ENCODE results near the gene INSIG1.

INSIG1 gene

DNA sequence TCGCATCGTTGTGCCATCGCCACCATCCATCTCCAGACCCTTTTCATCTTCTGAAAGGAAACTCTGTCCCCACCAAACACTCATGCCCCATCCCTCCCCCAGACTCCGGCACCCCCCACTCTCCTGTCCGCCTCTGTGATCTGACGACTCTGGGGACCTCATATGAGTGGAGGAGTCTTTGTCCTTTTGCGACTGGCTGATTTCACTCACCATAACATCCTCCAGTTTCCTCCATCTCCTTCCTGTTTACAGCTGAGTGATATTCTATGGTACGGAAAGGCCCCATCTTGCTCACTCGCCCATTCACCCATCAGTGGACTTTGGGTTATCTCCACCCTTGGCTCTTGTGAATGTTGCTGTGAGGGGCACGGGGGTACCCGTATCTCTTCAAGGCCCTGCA lies 11.8 kb upstream of the INSIG1 start:
- Histone ChIP-seq H3K4me2 (ENCODE audit: low read depth, low read length) (no peak overlapping the region), H3F3A (ENCODE audit: insufficient read depth, low read length) (no peaks in the 10 kb centered on the region), H4K20me1 (ENCODE audit: insufficient read depth, low read length) (no peaks in the 10 kb centered on the region), H3K4me3 (ENCODE audit: low read length) (no peak overlapping the region), H3K36me3 (replicated peaks; ENCODE audit: insufficient read depth, low read length) (no peaks in the 10 kb centered on the region), H3K9me3 (replicated peaks; ENCODE audit: insufficient read depth, low read length) (no peaks in the 10 kb centered on the region), H3K9ac (ENCODE audit: low read length) (no peak overlapping the region), H2AFZ (ENCODE audit: low read length) (no peak overlapping the region), H3K4me1 (ENCODE audit: low read length) (no peaks in the 10 kb centered on the region), H3K27me3 (replicated peaks; ENCODE audit: insufficient read depth, low read length) (peaks cover 24% of the 10 kb centered on the region; the same call in 1 of the 2 replicates), H3K79me2 (ENCODE audit: low read length) (no peaks in the 10 kb centered on the region), H3K9me2 (replicated peaks; ENCODE audit: insufficient read depth, low read length) (no peaks in the 10 kb centered on the region), H3K27ac (ENCODE audit: low read length) (no peak overlapping the region)
- DNase-seq = no peak
- no peak for TF ChIP-seq EZH2phosphoT487 (IDR thresholded peaks at IDR 0.05; ENCODE audit: low read length)
- TF ChIP-seq, protein P1, sequence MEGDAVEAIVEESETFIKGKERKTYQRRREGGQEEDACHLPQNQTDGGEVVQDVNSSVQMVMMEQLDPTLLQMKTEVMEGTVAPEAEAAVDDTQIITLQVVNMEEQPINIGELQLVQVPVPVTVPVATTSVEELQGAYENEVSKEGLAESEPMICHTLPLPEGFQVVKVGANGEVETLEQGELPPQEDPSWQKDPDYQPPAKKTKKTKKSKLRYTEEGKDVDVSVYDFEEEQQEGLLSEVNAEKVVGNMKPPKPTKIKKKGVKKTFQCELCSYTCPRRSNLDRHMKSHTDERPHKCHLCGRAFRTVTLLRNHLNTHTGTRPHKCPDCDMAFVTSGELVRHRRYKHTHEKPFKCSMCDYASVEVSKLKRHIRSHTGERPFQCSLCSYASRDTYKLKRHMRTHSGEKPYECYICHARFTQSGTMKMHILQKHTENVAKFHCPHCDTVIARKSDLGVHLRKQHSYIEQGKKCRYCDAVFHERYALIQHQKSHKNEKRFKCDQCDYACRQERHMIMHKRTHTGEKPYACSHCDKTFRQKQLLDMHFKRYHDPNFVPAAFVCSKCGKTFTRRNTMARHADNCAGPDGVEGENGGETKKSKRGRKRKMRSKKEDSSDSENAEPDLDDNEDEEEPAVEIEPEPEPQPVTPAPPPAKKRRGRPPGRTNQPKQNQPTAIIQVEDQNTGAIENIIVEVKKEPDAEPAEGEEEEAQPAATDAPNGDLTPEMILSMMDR (IDR thresholded peaks at IDR 0.05; ENCODE audit: low read length) = no peak
- no peak for TF ChIP-seq EZH2 (optimal IDR thresholded peaks at IDR 0.05; ENCODE audit: low read depth, low read length)

DNA sequence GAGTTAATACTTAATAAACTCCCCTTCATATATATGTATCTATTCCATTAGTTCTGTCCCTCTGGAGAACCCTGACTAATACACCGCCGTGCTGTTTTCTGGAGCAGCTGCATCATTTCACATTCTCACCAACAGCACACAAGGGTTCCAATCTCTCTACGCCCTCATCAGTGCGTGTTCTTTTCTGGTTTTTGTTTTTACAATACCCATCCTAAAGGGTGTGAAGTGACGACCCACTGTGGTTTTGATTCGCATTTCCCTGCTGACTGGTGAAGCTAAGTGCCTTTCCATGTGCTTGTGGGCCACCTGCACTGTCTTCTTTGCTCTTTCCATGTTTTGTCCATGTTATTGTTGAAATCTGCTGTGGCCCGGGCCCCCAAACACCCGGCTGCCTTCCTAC lies 11.0 kb upstream of the INSIG1 start:
- DNase-seq = no peak
- no peaks in the 10 kb centered on the region for H4K20me1 ChIP-seq (ENCODE audit: insufficient read depth, low read length)
- TF ChIP-seq EZH2phosphoT487 (IDR thresholded peaks at IDR 0.05; ENCODE audit: low read length) (no peak), EZH2 (optimal IDR thresholded peaks at IDR 0.05; ENCODE audit: low read depth, low read length) (no peak)
- TF ChIP-seq, protein P1 (IDR thresholded peaks at IDR 0.05; ENCODE audit: low read length) = no peak
- no peak overlapping the region for H3K4me3 ChIP-seq (ENCODE audit: low read length)
- no peak overlapping the region for H3K9ac ChIP-seq (ENCODE audit: low read length)
- no peaks in the 10 kb centered on the region for H3F3A ChIP-seq (ENCODE audit: insufficient read depth, low read length)
- H3K27ac ChIP-seq (ENCODE audit: low read length) = no peak overlapping the region
- H3K9me3 ChIP-seq (replicated peaks; ENCODE audit: insufficient read depth, low read length) = no peaks in the 10 kb centered on the region
- H3K9me2 ChIP-seq (replicated peaks; ENCODE audit: insufficient read depth, low read length) = no peaks in the 10 kb centered on the region
- no peaks in the 10 kb centered on the region for H3K79me2 ChIP-seq (ENCODE audit: low read length)
- H3K4me1 ChIP-seq (ENCODE audit: low read length) = no peaks in the 10 kb centered on the region
- peaks cover 24% of the 10 kb centered on the region; the same call in 1 of the 2 replicates for H3K27me3 ChIP-seq (replicated peaks; ENCODE audit: insufficient read depth, low read length)
- H3K4me2 ChIP-seq (ENCODE audit: low read depth, low read length) = no peak overlapping the region
- H2AFZ ChIP-seq (ENCODE audit: low read length) = no peak overlapping the region
- no peaks in the 10 kb centered on the region for H3K36me3 ChIP-seq (replicated peaks; ENCODE audit: insufficient read depth, low read length)

DNA sequence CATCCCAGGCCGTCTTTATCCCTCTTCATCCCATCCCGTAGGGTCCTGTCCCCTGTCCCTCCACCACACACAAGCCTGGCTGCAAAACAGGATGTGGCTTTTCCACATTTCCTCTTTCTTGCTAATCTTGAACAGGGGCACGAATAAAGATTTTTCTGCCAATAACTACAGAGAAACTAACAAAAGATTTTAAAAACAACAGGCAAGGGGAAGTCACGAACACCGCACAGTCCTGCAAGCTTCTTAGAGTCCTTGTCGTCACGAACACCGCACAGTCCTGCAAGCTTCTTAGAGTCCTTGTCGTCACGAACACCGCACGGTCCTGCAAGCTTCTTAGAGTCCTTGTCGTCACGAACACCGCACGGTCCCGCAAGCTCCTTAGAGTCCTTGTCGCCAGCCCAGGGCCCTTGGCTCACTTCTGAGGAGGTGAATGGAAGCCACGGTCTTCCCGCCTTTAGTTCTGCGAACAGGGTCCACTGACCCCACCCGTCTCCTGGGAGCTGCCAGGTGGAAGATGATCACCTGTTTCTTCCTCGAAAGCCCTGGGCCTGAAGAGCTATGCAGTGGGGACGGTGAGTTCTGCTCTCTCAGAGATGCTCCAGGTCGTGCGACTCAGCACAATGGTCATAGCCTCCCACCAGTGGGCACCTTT lies 10.3 kb upstream of the INSIG1 start:
- H3F3A ChIP-seq (ENCODE audit: insufficient read depth, low read length) = no peaks in the 10 kb centered on the region
- H4K20me1 ChIP-seq (ENCODE audit: insufficient read depth, low read length) = no peaks in the 10 kb centered on the region
- H3K27ac ChIP-seq (ENCODE audit: low read length) = no peak overlapping the region
- no peaks in the 10 kb centered on the region for H3K9me3 ChIP-seq (replicated peaks; ENCODE audit: insufficient read depth, low read length)
- DNase-seq = no peak
- peaks cover 24% of the 10 kb centered on the region; the same call in 1 of the 2 replicates for H3K27me3 ChIP-seq (replicated peaks; ENCODE audit: insufficient read depth, low read length)
- no peak overlapping the region for H3K4me3 ChIP-seq (ENCODE audit: low read length)
- H3K9ac ChIP-seq (ENCODE audit: low read length) = no peak overlapping the region
- no peak overlapping the region for H2AFZ ChIP-seq (ENCODE audit: low read length)
- no peak overlapping the region for H3K4me2 ChIP-seq (ENCODE audit: low read depth, low read length)
- TF ChIP-seq EZH2 (optimal IDR thresholded peaks at IDR 0.05; ENCODE audit: low read depth, low read length) (no peak), EZH2phosphoT487 (IDR thresholded peaks at IDR 0.05; ENCODE audit: low read length) (no peak)
- TF ChIP-seq, protein P1 (IDR thresholded peaks at IDR 0.05; ENCODE audit: low read length) = no peak
- H3K4me1 ChIP-seq (ENCODE audit: low read length) = no peaks in the 10 kb centered on the region
- H3K79me2 ChIP-seq (ENCODE audit: low read length) = no peaks in the 10 kb centered on the region
- no peaks in the 10 kb centered on the region for H3K9me2 ChIP-seq (replicated peaks; ENCODE audit: insufficient read depth, low read length)
- H3K36me3 ChIP-seq (replicated peaks; ENCODE audit: insufficient read depth, low read length) = no peaks in the 10 kb centered on the region
